Ascending aorta (tissue), 2 donors: Measurements from ENCODE around the gene RPL13. TPM values are rescaled to one million over a fixed set of nuclear protein-coding genes. Genes with fewer than 3 reads are reported as not detected.

Experiments used
- DNase-seq, 2 donors: peaks; one replicate each; pipeline ENCODE4 v3.0.0-alpha.2; 2019; ENCODE audit warnings: low spot score in 2 of 2
- H3K27ac ChIP-seq, 2 donors: fragments of 200-600 bp; sonication (generic); one replicate each; pipeline ENCODE4 v1.5.1; 2016 to 2017; ENCODE audit warnings: mild to moderate bottlenecking in 1 of 2
- H3K27me3 ChIP-seq: fragments of 200-600 bp; sonication (generic); one replicate; pipeline ENCODE4 v1.5.1; 2017
- H3K36me3 ChIP-seq, 2 donors: fragments of 200-600 bp; sonication (generic); one replicate each; pipeline ENCODE4 v1.5.1; 2016
- H3K4me1 ChIP-seq, 2 donors: fragments of 200-600 bp; sonication (generic); one replicate each; pipeline ENCODE4 v1.5.1; 2016 to 2017; ENCODE audit warnings: mild to moderate bottlenecking in 1 of 2
- H3K4me3 ChIP-seq, 2 donors: fragments of 200-600 bp; sonication (generic); one replicate each; pipeline ENCODE4 v1.5.1; 2016 to 2017; ENCODE audit warnings: mild to moderate bottlenecking in 1 of 2
- H3K9me3 ChIP-seq, 2 donors: fragments of 200-600 bp; sonication (generic); one replicate each; pipeline ENCODE4 v1.5.1; 2016
- intact Hi-C: fragments of 100-400 bp; cut with DNase I; formaldehyde crosslinking; loops from one replicate; pipeline ENCODE4 v1.15.1; 2023
- total RNA-seq: library from RNA; depleted of rRNA; stranded (reverse); fragments of >200 nt; gene quantifications from one replicate; pipeline ENCODE4 v1.1.0, GENCODE V29; 2016
- TF ChIP-seq, protein P1 (sequence below), 3 experiments: fragments of 200-600 bp in 2 of 3; fragments of 450-650 bp in 1 of 3; sonication (generic) in 2 of 3; IDR thresholded peaks; one replicate each; pipeline ENCODE4 v1.5.1; 2016 to 2019; ENCODE audit warnings: antibody characterized with exemption in 3 of 3, mild to moderate bottlenecking in 1 of 3, moderate library complexity in 1 of 3

Gene RPL13
- total RNA-seq, 1 donor from 2014 or later: 8,360 TPM

DNA sequence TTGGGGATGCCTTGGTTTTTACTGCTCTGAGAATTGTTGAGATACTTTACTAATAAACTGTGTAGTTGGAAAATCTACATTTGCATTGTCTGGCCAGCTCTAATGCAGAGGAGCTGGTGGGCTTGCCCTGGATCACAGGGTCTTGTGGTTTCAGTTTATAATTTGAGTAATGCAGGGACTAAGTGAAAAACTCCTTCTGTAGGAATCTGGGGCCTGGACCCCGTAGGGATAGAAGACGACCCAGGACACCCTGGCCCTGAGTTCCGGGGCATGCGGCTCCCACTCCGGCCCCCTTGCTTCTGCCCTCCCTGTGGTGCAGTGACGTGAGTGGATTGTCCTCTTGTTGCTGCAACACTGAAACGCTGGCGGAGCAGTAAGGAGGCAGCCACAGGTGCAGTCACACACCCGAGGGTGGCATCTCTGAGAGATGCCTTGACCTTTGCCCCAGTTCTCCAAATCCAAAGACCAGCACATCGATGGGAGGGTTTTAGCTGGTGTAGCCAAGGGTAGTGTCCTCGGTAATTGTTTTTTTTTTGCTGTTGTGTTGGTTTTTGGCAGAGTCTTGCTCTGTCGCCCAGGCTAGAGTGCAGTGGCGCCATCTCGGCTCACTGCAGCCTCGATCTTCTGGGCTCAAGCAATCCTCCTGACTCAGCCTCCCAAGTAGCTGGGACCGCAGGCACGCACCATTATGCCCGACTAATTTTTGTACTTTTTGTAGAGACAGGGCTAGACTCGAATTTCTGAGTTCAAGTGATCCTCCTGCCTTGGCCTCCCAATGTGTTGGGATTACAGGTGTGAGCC, 2.6 kb upstream of the RPL13 start:
- Histone ChIP-seq H3K4me3 (no peak overlapping the region), H3K27ac (no peak overlapping the region), H3K9me3 (no peaks in the 10 kb centered on the region), H3K27me3 (no peaks in the 10 kb centered on the region), H3K36me3 (peaks cover 50% of the 10 kb centered on the region in 2 donors), H3K4me1 (peaks cover 11 to 13% of the 10 kb centered on the region in 2 donors)
- TF ChIP-seq, protein P1, sequence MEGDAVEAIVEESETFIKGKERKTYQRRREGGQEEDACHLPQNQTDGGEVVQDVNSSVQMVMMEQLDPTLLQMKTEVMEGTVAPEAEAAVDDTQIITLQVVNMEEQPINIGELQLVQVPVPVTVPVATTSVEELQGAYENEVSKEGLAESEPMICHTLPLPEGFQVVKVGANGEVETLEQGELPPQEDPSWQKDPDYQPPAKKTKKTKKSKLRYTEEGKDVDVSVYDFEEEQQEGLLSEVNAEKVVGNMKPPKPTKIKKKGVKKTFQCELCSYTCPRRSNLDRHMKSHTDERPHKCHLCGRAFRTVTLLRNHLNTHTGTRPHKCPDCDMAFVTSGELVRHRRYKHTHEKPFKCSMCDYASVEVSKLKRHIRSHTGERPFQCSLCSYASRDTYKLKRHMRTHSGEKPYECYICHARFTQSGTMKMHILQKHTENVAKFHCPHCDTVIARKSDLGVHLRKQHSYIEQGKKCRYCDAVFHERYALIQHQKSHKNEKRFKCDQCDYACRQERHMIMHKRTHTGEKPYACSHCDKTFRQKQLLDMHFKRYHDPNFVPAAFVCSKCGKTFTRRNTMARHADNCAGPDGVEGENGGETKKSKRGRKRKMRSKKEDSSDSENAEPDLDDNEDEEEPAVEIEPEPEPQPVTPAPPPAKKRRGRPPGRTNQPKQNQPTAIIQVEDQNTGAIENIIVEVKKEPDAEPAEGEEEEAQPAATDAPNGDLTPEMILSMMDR (IDR thresholded peaks at IDR 0.05): no peak
- intact Hi-C loops: loop anchor here (5.0 kb wide), 2 partner anchors 51 to 226 kb away; partner anchors contain the start of gene SPG7
- no peak for DNase-seq

DNA sequence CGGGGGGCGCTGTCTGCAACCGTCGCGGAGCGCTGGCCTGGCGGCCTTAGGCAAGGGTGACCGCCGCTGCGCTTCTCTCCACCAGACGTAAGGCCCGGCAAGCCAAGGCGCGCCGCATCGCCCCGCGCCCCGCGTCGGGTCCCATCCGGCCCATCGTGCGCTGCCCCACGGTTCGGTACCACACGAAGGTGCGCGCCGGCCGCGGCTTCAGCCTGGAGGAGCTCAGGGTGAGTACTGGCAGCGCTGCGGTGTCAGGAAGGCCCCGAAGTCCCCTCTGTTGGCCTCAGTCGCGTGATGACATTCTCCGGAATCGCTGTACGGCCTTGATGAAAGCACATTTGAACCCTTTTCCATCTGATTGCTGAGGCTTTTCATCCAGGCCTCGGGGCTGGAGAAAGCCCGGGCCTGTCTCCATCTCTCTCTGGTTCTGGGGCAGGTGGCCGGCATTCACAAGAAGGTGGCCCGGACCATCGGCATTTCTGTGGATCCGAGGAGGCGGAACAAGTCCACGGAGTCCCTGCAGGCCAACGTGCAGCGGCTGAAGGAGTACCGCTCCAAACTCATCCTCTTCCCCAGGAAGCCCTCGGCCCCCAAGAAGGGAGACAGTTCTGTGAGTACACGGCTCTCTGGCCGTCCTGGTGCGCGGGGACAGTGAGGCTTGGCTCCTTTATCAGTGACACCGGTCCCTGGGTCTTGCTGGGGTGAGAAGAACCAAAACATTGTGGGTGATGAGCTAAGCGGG, 831 bp downstream of the RPL13 start:
- TF ChIP-seq, protein P1 (IDR thresholded peaks at IDR 0.05): no peak
- Histone ChIP-seq H3K9me3 (no peaks in the 10 kb centered on the region), H3K36me3 (peaks cover 37 to 38% of the 10 kb centered on the region in 2 donors), H3K27ac (peak overlapping the region; percentile 95 to 96), H3K4me3 (peak overlapping the region; percentile 66 to 74), H3K4me1 (peaks cover 20 to 23% of the 10 kb centered on the region in 2 donors), H3K27me3 (no peaks in the 10 kb centered on the region)
- intact Hi-C loops: loop anchor here (2.0 kb wide), 1 partner anchor 95 kb away; the partner anchor contains the start of genes CHMP1A and SPATA33
- no peak for DNase-seq

DNA sequence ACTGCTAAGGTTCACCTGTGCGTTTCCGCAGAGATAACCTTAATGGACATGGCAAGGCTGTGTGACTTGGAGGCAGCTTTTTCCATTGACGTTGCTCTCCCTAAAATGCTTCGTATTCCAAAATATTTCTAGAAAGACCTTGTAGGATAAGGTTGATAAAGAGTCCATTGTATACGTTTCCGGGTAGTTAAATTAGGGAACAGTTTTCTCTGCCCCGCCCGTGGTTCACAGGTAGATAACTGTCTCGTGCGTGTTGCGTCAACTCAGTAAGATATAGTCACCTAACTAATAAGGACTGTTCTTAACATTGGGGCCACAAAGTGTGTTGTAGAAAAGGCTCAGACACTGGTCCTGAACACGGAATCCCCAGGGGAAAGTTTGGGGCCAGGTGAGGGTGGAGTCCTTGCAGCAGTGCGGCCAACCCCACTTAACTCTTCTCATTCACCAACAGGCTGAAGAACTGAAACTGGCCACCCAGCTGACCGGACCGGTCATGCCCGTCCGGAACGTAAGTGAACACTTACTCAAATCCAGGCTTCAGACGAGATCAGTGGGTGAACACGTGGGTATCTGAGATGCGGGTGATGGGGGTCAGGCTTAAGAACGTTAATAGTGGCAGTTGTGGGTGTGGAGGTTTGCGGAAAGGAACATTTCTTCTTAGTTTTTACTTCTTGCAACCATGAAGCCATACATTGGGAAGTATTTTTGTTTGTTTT, 1.6 kb downstream of the RPL13 start:
- H3K27ac ChIP-seq: peak overlapping the region; percentile 95 to 96
- peak overlapping the region; percentile 66 to 74 for H3K4me3 ChIP-seq
- H3K27me3 ChIP-seq: no peaks in the 10 kb centered on the region
- intact Hi-C loops: loop anchor here (2.0 kb wide), 1 partner anchor 95 kb away; the partner anchor contains the start of genes CHMP1A and SPATA33
- H3K9me3 ChIP-seq: no peaks in the 10 kb centered on the region
- peaks cover 34 to 37% of the 10 kb centered on the region in 2 donors for H3K36me3 ChIP-seq
- peaks cover 20 to 23% of the 10 kb centered on the region in 2 donors for H3K4me1 ChIP-seq
- no peak for DNase-seq
- TF ChIP-seq, protein P1 (IDR thresholded peaks at IDR 0.05): no peak

DNA sequence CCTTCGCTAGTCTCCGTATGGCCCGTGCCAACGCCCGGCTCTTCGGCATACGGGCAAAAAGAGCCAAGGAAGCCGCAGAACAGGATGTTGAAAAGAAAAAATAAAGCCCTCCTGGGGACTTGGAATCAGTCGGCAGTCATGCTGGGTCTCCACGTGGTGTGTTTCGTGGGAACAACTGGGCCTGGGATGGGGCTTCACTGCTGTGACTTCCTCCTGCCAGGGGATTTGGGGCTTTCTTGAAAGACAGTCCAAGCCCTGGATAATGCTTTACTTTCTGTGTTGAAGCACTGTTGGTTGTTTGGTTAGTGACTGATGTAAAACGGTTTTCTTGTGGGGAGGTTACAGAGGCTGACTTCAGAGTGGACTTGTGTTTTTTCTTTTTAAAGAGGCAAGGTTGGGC, 2.5 kb downstream of the RPL13 start:
- Histone ChIP-seq H3K36me3 (peaks cover 34 to 37% of the 10 kb centered on the region in 2 donors), H3K27me3 (no peaks in the 10 kb centered on the region), H3K27ac (no peak overlapping the region), H3K9me3 (no peaks in the 10 kb centered on the region), H3K4me1 (peaks cover 20 to 23% of the 10 kb centered on the region in 2 donors), H3K4me3 (no peak overlapping the region)
- intact Hi-C loops: no loop called here
- TF ChIP-seq, protein P1 (IDR thresholded peaks at IDR 0.05): no peak
- no peak for DNase-seq

DNA sequence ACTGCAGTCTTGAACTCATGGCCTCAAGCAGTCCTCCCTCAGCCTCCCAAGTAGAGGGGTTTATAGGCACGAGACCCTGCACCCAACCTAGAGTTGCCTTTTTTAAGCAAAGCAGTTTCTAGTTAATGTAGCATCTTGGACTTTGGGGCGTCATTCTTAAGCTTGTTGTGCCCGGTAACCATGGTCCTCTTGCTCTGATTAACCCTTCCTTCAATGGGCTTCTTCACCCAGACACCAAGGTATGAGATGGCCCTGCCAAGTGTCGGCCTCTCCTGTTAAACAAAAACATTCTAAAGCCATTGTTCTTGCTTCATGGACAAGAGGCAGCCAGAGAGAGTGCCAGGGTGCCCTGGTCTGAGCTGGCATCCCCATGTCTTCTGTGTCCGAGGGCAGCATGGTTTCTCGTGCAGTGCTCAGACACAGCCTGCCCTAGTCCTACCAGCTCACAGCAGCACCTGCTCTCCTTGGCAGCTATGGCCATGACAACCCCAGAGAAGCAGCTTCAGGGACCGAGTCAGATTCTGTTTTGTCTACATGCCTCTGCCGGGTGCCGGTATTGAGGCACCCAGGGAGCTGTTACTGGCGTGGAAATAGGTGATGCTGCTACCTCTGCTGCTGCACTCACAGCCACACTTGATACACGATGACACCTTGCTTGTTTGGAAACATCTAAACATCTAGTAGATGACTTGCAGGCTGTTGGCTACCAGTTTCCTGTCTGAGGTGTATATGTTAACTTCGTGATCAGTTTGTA, 3.3 kb downstream of the RPL13 start:
- no peaks in the 10 kb centered on the region for H3K9me3 ChIP-seq
- DNase-seq: no peak
- H3K4me3 ChIP-seq: no peak overlapping the region
- TF ChIP-seq, protein P1 (IDR thresholded peaks at IDR 0.05): no peak
- no peak overlapping the region for H3K27ac ChIP-seq
- peaks cover 20 to 23% of the 10 kb centered on the region in 2 donors for H3K4me1 ChIP-seq
- no peaks in the 10 kb centered on the region for H3K27me3 ChIP-seq
- intact Hi-C loops: no loop called here
- peaks cover 34 to 37% of the 10 kb centered on the region in 2 donors for H3K36me3 ChIP-seq
